Activated CD4-positive, alpha-beta T cell treated with anti-CD3 and anti-CD28 coated beads for 36 hours (primary cell): ENCODE results near the gene TMBIM4. TPM values are rescaled to one million over a fixed set of nuclear protein-coding genes. Genes with fewer than 3 reads are reported as not detected.
A peak's percentile ranks its signal among the peaks of the same experiment; 100 is the strongest.

Experiments
- ATAC-seq: fragments of 200-7000 bp; cut with Tn5 transposase; one replicate; pipeline ENCODE4 v1.10.0; 2021; ENCODE audit warnings: mild to moderate bottlenecking, moderate library complexity
- CTCF ChIA-PET: fragments of 350-600 bp; sonication (Branson Sonifier 250); formaldehyde crosslinking; loops from one replicate; lab custom pipeline; 2021; ENCODE audit warnings: antibody characterized with exemption; lab: Charles Lee
- POLR2A ChIA-PET: fragments of 350-600 bp; sonication (Branson Sonifier 250); formaldehyde crosslinking; loops from one replicate; lab custom pipeline; 2021; ENCODE audit warnings: antibody characterized with exemption, inconsistent platforms; lab: Charles Lee
- DNase-seq: peaks from one replicate; pipeline ENCODE4 v3.0.0-alpha.2; 2020
- H3K27ac Mint-ChIP-seq: one replicate; pipeline ENCODE4 v1.8.0; 2021; ENCODE audit warnings: mixed read lengths
- H3K27me3 Mint-ChIP-seq: one replicate; pipeline ENCODE4 v1.8.0; 2021; ENCODE audit warnings: mixed read lengths
- H3K36me3 Mint-ChIP-seq: one replicate; pipeline ENCODE4 v1.8.0; 2021; ENCODE audit warnings: low read depth, mixed read lengths
- H3K4me1 Mint-ChIP-seq: one replicate; pipeline ENCODE4 v1.8.0; 2021; ENCODE audit warnings: mixed read lengths
- H3K4me3 Mint-ChIP-seq: one replicate; pipeline ENCODE4 v1.8.0; 2021; ENCODE audit warnings: mild to moderate bottlenecking, moderate library complexity, mixed read lengths
- H3K9me3 Mint-ChIP-seq: one replicate; pipeline ENCODE4 v1.8.0; 2021; ENCODE audit warnings: low read depth, mixed read lengths
- intact Hi-C, 2 experiments: fragments of 100-400 bp; cut with DNase I in 1 of 2; cut with micrococcal nuclease in 1 of 2; formaldehyde crosslinking; loops; one replicate each; pipeline versions ENCODE4 v1.14.2 to v1.15.1; 2022 to 2024; cut with DNase I, micrococcal nuclease
- total RNA-seq, 2 experiments: library from RNA; stranded (reverse); gene quantifications; one replicate each; pipeline ENCODE4 v1.2.3, GENCODE V29; 2021

The TMBIM4 gene
- total RNA-seq, 2 experiments from 2014 or later: 41.4 to 44.6 TPM

GRCh38 chr12:66119229-66119869, 50.4 kb downstream of the TMBIM4 start:
- ATAC-seq: no peak
- no peaks in the 10 kb centered on the region for H3K9me3 Mint-ChIP-seq

GRCh38 chr12:66118240-66118891, 51.4 kb downstream of the TMBIM4 start:
- H3K4me1 Mint-ChIP-seq: peaks cover 5% of the 10 kb centered on the region
- ATAC-seq (peak; percentile 75), DNase-seq (no peak)
- peaks cover 9% of the 10 kb centered on the region for H3K36me3 Mint-ChIP-seq
- no peak overlapping the region for H3K27ac Mint-ChIP-seq
- no peaks in the 10 kb centered on the region for H3K9me3 Mint-ChIP-seq
- H3K4me3 Mint-ChIP-seq: no peak overlapping the region
- no peaks in the 10 kb centered on the region for H3K27me3 Mint-ChIP-seq
- intact Hi-C loops: no loop called here
- ChIA-PET CTCF (interaction anchor here (0.5 to 0.6 kb wide), 2 partner anchors 27 to 28 kb away, joined by 3 to 5 read pairs; no protein-coding TSS in a partner anchor), POLR2A (no interaction called here)

More at GRCh38 chr12:66119229-66119869, 50.4 kb downstream of the TMBIM4 start:
- H3K27ac Mint-ChIP-seq: no peak overlapping the region
- CTCF ChIA-PET: interaction anchor here (0.5 to 0.6 kb wide), 3 partner anchors 26 to 317 kb away, joined by 3 to 5 read pairs (median 3); no protein-coding TSS in a partner anchor
- H3K4me3 Mint-ChIP-seq: no peak overlapping the region
- no peak for DNase-seq
- H3K4me1 Mint-ChIP-seq: no peaks in the 10 kb centered on the region
- H3K36me3 Mint-ChIP-seq: peaks cover 18% of the 10 kb centered on the region
- H3K27me3 Mint-ChIP-seq: no peaks in the 10 kb centered on the region
- intact Hi-C loops: no loop called here
- POLR2A ChIA-PET: no interaction called here

GRCh38 chr12:66117242-66117641, 52.6 kb downstream of the TMBIM4 start:
- DNase-seq: no peak
- Mint-ChIP-seq H3K9me3 (no peaks in the 10 kb centered on the region), H3K36me3 (peaks cover 8% of the 10 kb centered on the region), H3K4me1 (peaks cover 5% of the 10 kb centered on the region), H3K27me3 (no peaks in the 10 kb centered on the region), H3K27ac (no peak overlapping the region), H3K4me3 (no peak overlapping the region)
- POLR2A ChIA-PET: no interaction called here
- no peak for ATAC-seq
- CTCF ChIA-PET: no interaction called here
- intact Hi-C loops: no loop called here

DNA sequence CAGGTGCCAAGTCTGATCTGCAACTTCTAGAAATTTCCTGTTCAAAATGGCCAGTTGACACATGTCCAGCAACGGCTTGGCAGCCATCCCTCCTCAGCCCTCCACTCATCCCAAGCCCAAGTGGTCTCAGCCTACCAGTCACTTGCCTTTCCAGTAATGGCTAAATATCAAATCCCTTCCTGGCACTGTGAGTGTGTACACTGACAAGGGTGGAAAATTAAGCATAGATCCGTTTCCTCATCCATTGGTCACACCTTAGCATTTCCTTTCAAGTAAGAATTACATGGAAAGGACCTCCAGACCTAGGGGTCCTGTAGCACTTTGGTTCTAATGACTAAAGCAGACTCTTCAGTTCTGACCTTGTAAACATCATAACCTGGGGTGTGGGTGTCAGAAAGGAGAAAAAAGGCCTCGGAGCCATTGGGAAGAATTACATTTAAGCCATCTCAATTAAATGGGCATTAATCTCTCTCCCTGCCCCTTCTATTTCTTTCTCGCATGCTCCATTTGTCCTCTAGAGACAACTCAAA, 54.7 kb downstream of the TMBIM4 start:
- Mint-ChIP-seq H3K4me1 (peaks cover 5% of the 10 kb centered on the region), H3K9me3 (no peaks in the 10 kb centered on the region), H3K27ac (no peak overlapping the region), H3K36me3 (peaks cover 6% of the 10 kb centered on the region), H3K4me3 (no peak overlapping the region), H3K27me3 (no peaks in the 10 kb centered on the region)
- ChIA-PET POLR2A (interaction anchor here (0.7 kb wide), 1 partner anchor 16 kb away, joined by 3 read pairs; the partner anchor contains the start of gene LLPH), CTCF (no interaction called here)
- ATAC-seq (no peak), DNase-seq (no peak)
- intact Hi-C loops: no loop called here

- ChIA-PET POLR2A (no interaction called here), CTCF (no interaction called here)
- peaks cover 5% of the 10 kb centered on the region for H3K4me1 Mint-ChIP-seq
- intact Hi-C loops: no loop called here
- H3K36me3 Mint-ChIP-seq: no peaks in the 10 kb centered on the region
- H3K4me3 Mint-ChIP-seq: no peak overlapping the region
- no peak overlapping the region for H3K27ac Mint-ChIP-seq
- no peak for DNase-seq
- no peaks in the 10 kb centered on the region for H3K9me3 Mint-ChIP-seq
- H3K27me3 Mint-ChIP-seq: no peaks in the 10 kb centered on the region
- no peak for ATAC-seq
These were observed 56.3 kb downstream of the TMBIM4 start for GRCh38 chr12:66113471-66113870.

GRCh38 chr12:66111605-66112004, 58.2 kb downstream of the TMBIM4 start:
- Mint-ChIP-seq H3K4me3 (no peak overlapping the region), H3K9me3 (no peaks in the 10 kb centered on the region)
- CTCF ChIA-PET: no interaction called here

GRCh38 chr12:66109056-66109455, 60.7 kb downstream of the TMBIM4 start:
- ChIA-PET CTCF (no interaction called here), POLR2A (no interaction called here)
- H3K9me3 Mint-ChIP-seq: no peaks in the 10 kb centered on the region
- ATAC-seq: no peak
- intact Hi-C loops: loop anchor here (5.0 kb wide), 5 partner anchors 507 to 1217 kb away; no protein-coding TSS in a partner anchor
- no peaks in the 10 kb centered on the region for H3K36me3 Mint-ChIP-seq
- H3K27me3 Mint-ChIP-seq: peaks cover 4% of the 10 kb centered on the region
- peaks cover 4% of the 10 kb centered on the region for H3K4me1 Mint-ChIP-seq
- H3K4me3 Mint-ChIP-seq: no peak overlapping the region
- H3K27ac Mint-ChIP-seq: no peak overlapping the region
- no peak for DNase-seq

More at GRCh38 chr12:66111605-66112004, 58.2 kb downstream of the TMBIM4 start:
- Mint-ChIP-seq H3K27ac (no peak overlapping the region), H3K4me1 (peaks cover 7% of the 10 kb centered on the region), H3K27me3 (no peaks in the 10 kb centered on the region), H3K36me3 (no peaks in the 10 kb centered on the region)
- ATAC-seq (no peak), DNase-seq (no peak)
- POLR2A ChIA-PET: no interaction called here
- intact Hi-C loops: no loop called here

- DNase-seq (no peak), ATAC-seq (no peak)
- ChIA-PET POLR2A (interaction anchor here (0.7 kb wide), 1 partner anchor 12 kb away, joined by 3 read pairs; no protein-coding TSS in a partner anchor), CTCF (interaction anchor here (1.0 kb wide), 1 partner anchor 12 kb away, joined by 3 read pairs; no protein-coding TSS in a partner anchor)
- Mint-ChIP-seq H3K27me3 (peaks cover 4% of the 10 kb centered on the region), H3K9me3 (no peaks in the 10 kb centered on the region), H3K4me1 (peaks cover 2% of the 10 kb centered on the region), H3K27ac (no peak overlapping the region), H3K36me3 (no peaks in the 10 kb centered on the region), H3K4me3 (no peak overlapping the region)
- intact Hi-C loops: loop anchor here (5.0 kb wide), 5 partner anchors 506 to 1216 kb away; no protein-coding TSS in a partner anchor
These were observed 61.4 kb downstream of the TMBIM4 start for GRCh38 chr12:66108386-66108785.

- Mint-ChIP-seq H3K36me3 (no peaks in the 10 kb centered on the region), H3K9me3 (no peaks in the 10 kb centered on the region), H3K27me3 (peaks cover 10% of the 10 kb centered on the region), H3K4me1 (peaks cover 2% of the 10 kb centered on the region), H3K27ac (no peak overlapping the region), H3K4me3 (no peak overlapping the region)
- POLR2A ChIA-PET: no interaction called here
- CTCF ChIA-PET: interaction anchor here (1.0 kb wide), 1 partner anchor 13 kb away, joined by 3 read pairs; no protein-coding TSS in a partner anchor
- DNase-seq (peak; percentile 51), ATAC-seq (peak; percentile 92)
- intact Hi-C loops: loop anchor here (1.0 to 5.0 kb wide), 8 partner anchors 20 to 1216 kb away; no protein-coding TSS in a partner anchor
These were observed 62.3 kb downstream of the TMBIM4 start for GRCh38 chr12:66107451-66107915.

DNA sequence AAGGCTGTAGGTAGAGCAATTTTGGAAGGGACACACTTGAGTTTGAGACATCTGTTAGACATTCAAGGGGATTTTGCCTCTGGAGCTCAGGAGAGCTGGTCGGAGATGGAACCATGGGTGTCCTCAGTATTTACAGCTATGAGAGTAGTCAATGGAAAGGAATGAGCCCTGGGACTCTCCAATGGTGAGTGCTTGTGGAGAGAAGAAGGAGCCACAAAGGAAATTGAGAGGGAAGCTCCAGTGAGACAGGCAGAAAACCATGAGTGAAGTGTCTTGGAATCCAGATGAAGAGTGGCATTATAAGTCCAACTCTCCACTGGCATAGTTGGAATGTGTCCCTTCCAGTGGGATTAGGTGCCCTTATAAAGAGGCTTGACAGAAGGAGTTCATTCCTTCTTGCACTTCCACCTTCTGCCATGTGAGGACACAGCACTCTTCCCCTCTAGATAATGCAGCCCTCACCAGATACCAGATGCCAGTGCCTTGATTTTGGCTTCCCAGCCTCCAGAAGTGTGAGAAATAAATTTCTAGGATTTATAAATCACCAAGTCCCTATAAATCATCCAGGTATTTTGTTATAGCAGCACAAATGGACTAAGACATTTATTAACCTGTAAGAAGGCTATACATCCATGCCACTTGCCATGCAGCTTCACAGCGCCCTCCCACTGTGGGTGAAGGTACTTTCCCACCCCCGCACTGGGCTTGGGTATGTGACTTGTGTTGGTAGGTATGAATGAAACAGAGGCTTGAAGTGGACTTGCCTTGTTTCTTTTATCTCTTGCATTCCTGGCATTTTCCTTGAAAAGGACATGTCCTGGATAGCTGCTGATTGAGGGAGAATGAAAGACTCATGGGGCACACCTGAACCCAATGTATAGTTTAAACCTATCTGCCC, 66.5 kb downstream of the TMBIM4 start:
- intact Hi-C loops: no loop called here
- H3K4me1 Mint-ChIP-seq: peaks cover 2% of the 10 kb centered on the region
- ChIA-PET POLR2A (no interaction called here), CTCF (interaction anchor here (1.1 to 1.2 kb wide), 2 partner anchors 15 to 271 kb away, joined by 3 to 4 read pairs; no protein-coding TSS in a partner anchor)
- no peaks in the 10 kb centered on the region for H3K36me3 Mint-ChIP-seq
- no peak overlapping the region for H3K4me3 Mint-ChIP-seq
- H3K9me3 Mint-ChIP-seq: no peaks in the 10 kb centered on the region
- peaks cover 31% of the 10 kb centered on the region for H3K27me3 Mint-ChIP-seq
- no peak for ATAC-seq
- H3K27ac Mint-ChIP-seq: no peak overlapping the region
- peak; percentile 42 for DNase-seq
